G401 (cell line): ENCODE measurements around the gene TTC31. TPM values are rescaled to one million over a fixed set of nuclear protein-coding genes. Genes with fewer than 3 reads are reported as not detected.
"Not testable (repeated sequence)": the region's sequence is repeated elsewhere in the genome, so short reads cannot be mapped to it uniquely, and the experiment has no call there.

ENCODE experiments used
- DNase-seq: peaks from one replicate; pipeline ENCODE4 v3.0.0-alpha.2; 2015; ENCODE audit warnings: low spot score
- in situ Hi-C: cut with HindIII; loops from 2 replicates; pipeline ENCODE4 v1.10.0; 2016; ENCODE audit warnings: low sequenced_read_pairs, mixed read lengths
- total RNA-seq: library from RNA; depleted of rRNA; stranded (reverse); fragments of >200 nt; shearing (Covaris generic); gene quantifications from 2 replicates; pipeline ENCODE4 v1.2.3, GENCODE V29; 2014; rRNA removed

The TTC31 gene
- 21.7 and 34.6 TPM in 2 replicates for total RNA-seq

DNA sequence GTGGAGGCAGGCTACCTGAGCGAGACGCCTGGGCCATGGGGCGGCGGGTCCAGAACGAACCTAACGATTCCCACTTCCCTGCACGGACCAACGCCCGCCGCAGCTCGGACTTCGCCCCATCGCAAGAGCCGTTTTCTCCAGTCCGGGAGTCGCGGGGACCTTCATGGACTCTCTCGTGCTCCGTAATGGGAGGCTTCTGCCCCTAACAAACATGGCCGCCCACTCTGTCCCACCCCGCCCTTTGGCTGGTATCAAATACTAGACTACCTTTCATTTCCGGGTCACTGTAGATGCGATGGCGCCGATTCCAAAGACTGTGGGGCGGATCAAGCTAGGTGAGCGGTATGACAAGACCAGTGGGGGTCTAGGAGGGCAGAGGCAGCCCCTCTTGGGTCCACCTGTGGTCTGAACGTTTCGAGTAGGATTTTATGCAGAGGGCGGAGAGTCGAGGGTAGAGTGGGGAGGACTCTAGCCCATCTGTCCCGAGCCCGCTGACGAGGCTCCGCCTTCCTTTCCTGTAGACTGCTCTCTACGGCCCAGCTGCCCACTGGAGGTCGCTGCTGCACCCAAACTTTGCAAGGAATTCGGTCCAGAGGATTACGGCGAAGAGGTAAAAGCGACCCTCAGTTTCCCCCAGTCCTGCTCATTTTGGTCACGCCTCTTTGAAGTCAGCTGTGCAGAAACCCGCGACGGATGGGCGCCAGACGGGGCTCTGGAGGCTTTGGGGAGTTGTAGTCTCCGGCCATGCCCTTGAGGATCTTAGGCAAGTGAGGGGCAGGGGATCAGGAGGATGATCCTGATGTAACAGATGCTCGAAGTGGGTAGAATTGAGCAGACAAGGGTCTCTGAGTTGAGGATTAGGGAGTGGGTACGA lies at the start of gene TTC31, which contains the start of gene CCDC142:
TSS of gene TTC31 (plus strand) at position 281 of the 874 bp plus-strand sequence. CDS start at position 296, 15 bp downstream.
TSS of gene CCDC142 (minus strand) at position 198 of the 874 bp plus-strand sequence. CDS start at position 37, 161 bp downstream.
- DNase-seq, result peak; percentile 97
- in situ Hi-C loops, result no loop called here

- no peak for DNase-seq
- in situ Hi-C loops, result no loop called here
These were observed 46.6 kb upstream of the TTC31 start for GRCh38 chr2:74436111-74436805.

DNA sequence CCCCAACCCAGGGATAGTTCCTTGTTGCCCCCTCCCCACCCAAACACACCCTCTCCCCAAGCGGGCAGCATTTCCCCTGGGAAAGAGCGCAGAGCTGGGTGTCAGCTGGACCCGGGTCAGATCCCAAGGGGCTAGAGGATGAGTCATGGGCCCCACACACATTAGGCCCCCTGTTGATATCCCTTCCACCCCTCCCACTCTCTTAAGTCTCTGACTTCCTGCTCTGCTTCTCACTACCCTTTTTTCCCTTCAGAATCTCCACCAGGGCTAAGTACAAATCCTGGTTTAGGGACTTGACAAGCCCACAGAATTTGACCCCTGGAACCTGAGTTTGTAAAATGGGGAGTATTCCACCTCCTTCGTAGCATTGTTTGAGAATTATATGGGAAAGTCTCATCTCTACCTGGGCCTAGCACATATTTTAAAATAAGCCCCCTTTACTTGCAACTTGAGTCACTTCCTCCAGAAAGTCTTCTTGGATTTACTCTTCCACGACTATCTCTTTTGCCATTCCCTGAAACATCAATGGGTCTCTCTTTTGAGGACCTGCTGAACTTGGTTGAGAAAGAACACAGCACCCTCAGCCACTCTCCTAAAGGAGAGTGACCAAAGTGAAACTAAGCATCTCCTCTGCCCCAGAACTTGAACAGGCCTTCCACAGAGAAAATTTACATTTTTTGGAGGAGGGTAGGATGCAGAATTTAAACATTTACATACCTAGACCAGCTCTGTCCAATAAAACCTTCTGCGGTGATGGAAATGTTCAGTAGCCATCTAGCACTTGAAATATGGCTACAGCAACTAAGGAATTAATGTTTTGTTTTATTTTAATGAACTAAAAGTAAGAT lies 45.8 kb upstream of the TTC31 start:
- in situ Hi-C loops, result no loop called here
- no peak for DNase-seq

DNA sequence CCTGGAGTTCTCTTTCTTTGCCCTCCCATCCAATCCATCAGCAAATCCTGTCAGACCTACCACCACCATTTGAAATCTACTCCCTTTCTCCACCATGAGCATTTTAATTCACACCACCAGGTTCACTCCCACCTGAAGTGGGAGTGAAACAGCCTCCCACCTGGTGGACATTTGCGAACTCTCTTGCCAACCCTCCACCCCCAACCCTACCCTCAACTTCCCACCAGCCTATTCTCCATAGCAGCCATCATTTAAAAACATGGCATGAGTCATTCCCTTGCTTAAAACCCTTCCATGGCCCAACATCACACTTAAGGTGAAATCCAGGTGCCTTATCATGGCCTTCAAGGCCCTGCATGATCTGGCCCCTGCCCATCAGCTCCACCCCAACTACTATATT lies 44.6 kb upstream of the TTC31 start:
- no peak for DNase-seq
- in situ Hi-C loops, result no loop called here

DNA sequence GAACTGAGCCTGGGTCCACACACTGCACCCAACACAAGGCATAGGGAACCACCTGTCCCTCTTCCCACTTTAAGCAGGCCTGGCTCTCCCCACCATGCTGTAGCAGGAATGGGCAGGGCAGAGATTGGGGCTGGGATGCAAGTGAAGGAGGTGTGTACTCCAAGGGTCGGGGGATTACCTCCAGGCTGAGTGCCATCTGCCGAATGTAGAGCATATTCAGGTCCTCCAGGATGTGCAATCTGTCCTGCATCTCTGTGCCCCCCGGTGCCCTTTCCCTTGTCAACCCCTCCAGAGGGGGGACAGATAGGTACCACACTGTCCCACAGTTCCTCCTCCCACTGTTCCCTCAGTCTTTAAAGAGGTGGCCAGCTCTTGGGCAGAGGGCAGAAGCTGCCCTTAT lies 43.5 kb upstream of the TTC31 start:
- DNase-seq, result no peak

GRCh38 chr2:74439803-74440377 lies 43.0 kb upstream of the TTC31 start:
- in situ Hi-C loops, result no loop called here
- no peak for DNase-seq

More for the DNA sequence above, 43.5 kb upstream of the TTC31 start:
- in situ Hi-C loops, result no loop called here

DNA sequence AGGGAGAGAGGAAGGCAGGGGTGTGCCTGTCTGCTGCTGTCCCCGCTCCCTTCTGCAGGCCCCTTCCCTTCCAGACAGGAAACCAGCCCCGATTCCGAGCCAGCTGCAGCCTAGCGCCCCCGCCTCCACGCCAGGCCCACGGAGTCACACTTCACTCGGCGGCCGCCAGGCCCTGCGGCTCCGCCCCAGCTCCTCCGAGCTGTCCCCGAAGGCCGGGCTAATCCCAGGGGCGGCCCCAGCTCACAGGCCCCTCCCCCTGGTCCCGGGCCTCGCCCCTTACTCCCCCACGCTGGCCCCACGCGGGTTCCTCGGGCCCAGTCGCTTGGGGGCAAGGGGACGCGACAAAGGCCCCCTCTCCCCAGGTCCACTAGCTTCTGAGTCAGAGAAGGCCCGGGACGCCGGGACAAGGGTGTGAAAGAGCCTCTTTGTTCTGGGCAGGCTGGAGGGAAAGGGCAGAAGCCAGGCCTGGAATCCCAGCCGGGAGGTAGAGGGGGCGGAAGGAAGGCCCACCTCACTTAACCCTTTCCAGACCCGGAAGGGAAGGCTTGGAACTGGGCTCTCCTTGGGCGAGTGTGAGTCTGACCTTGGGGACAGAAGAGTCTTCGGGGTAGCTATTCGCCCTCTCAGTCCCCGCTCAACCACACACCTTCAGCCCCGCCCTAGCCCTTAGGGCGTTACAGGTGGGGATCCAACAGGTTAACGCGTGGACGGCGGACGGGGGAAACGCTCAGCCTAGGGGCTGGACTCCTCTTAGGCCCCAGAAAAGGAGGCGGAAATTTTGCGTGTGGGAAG lies 42.3 kb upstream of the TTC31 start:
- peak; percentile 53 for DNase-seq
- in situ Hi-C loops, result no loop called here

DNA sequence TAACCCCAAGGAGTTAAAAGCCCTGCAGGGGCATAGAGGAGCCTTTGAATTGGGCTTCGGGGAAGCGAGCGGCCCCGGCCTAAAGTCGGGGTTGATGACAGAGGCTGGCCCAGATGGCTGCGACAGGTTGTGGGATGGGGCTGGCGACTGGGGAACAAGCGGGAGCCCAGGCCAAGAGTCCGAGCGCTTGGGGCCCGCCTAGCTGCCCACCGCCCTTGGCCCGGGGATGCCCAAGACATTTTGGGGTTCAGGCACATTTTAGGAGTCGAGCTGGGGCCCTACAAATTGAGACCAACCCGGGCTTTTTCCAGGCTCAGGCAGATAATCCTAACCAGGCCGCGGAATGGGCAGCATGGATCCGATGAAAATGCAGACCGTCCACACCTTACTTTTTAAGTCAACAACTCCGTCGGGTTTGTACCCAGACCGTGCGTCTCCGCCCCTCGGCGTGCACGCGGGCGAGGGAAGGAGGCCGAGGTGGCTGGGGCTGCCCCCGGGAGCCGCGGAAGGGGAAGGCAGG lies 41.7 kb upstream of the TTC31 start:
- DNase-seq, result no peak
- in situ Hi-C loops, result no loop called here

- in situ Hi-C loops, result no loop called here
- DNase-seq, result peak; percentile 29
These were observed 41.0 kb upstream of the TTC31 start, which contains the start of gene RTKN for GRCh38 chr2:74441690-74442482. Gene RTKN (minus strand): TSS chr2:74441937. CDS start chr2:74441816, 121 bp downstream.

- in situ Hi-C loops, DNase-seq: not testable (repeated sequence)
These were observed 40.2 kb upstream of the TTC31 start for GRCh38 chr2:74442483-74443297.

DNA sequence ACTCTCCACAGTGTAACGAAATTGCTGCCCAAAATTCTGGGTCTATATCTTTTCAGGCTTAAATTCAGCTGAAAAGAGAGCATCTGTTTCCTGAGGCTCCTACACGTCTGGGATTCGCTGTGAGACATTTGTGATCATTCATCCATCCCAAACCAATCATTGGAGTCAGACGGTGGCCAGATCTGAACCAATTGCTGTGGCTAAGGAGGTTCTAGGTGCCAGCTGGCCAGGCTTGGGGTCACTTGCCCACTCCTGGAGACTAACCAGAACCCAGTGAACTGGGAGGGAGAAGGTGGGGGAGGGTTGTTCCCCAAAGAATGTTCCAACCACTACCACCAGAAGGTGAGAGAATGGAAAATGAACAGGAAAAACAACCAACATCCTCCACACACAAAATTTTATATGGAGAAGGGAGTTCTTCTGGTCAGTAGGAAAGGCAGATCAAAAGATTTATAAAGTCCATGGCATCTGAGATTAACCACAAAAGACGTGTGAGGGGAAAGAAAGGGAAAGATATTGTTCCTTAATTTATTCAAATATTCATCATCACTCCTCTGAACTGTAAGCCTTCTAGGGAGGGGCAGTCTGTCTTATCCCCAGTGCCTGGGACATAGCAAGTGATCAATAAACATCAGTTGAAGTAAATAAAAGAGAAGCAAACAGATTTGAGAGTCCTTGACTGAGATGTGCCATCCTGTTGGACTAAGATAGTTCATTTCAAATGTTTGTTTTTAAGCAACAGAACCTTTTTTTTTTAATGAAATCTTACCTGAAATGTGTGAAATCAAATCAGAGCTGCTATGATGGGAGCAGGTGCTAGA lies 38.2 kb upstream of the TTC31 start:
- no peak for DNase-seq
- in situ Hi-C loops, result no loop called here

- no peak for DNase-seq
- in situ Hi-C loops, result no loop called here
These were observed 35.5 kb upstream of the TTC31 start for GRCh38 chr2:74447230-74447999.

GRCh38 chr2:74448771-74449170 lies 34.1 kb upstream of the TTC31 start:
- in situ Hi-C loops, result no loop called here
- DNase-seq, result no peak

GRCh38 chr2:74450570-74451190 lies 32.2 kb upstream of the TTC31 start:
- DNase-seq, result no peak
- in situ Hi-C loops, result no loop called here
